Activated T-cell treated with anti-CD3 and anti-CD28 coated beads, Interleukin-2, amount 50 U/mL, for 24 hours (primary cell): ENCODE data around the gene UVSSA.
"Not testable (repeated sequence)": the region's sequence is repeated elsewhere in the genome, so short reads cannot be mapped to it uniquely, and the experiment has no call there.

Experiments
- DNase-seq: peaks from one replicate; pipeline ENCODE4 v3.0.0-alpha.2; 2020
- H3K27ac Mint-ChIP-seq: 2 replicates; pipeline ENCODE4 v1.8.0; 2020; ENCODE audit warnings: mild to moderate bottlenecking, mixed read lengths
- H3K27me3 Mint-ChIP-seq: 2 replicates; pipeline ENCODE4 v1.8.0; 2020; ENCODE audit warnings: mixed read lengths
- H3K36me3 Mint-ChIP-seq: 2 replicates; pipeline ENCODE4 v1.8.0; 2020; ENCODE audit warnings: low read depth, mixed read lengths
- H3K4me1 Mint-ChIP-seq: 2 replicates; pipeline ENCODE4 v1.8.0; 2020; ENCODE audit warnings: low read depth, mixed read lengths
- H3K4me3 Mint-ChIP-seq: 2 replicates; pipeline ENCODE4 v1.8.0; 2020; ENCODE audit warnings: mild to moderate bottlenecking, moderate library complexity, mixed read lengths
- H3K9me3 Mint-ChIP-seq: 2 replicates; pipeline ENCODE4 v1.8.0; 2020; ENCODE audit warnings: mixed read lengths

UVSSA gene

DNA sequence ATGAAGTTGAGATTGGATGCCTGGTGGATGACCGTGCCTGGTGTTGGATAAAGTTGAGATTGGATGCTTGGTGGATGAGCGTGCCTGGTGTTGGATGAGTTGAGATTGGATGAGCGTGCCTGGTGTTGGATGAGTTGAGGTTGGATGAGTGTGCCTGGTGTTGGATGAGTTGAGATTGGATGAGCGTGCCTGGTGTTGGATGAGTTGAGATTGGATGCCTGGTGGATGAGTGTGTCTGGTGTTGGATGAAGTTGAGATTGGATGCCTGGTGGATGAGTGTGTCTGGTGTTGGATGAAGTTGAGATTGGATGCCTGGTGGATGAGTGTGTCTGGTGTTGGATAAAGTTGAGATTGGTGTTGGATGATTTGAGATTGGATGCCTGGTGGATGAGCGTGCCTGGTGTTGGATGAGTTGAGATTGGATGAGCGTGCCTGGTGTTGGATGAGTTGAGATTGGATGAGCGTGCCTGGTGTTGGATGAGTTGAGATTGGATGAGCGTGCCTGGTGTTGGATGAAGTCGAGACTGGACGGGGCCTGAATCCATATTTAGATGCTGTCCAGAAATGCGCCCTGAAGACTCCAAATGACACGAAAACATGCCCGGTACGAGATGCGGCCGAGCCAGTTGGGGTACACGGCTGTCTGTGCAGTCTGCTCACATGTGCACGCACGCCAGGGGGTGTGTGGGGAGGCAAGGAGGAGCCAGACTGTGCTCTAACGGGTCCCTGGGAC is 22.4 kb upstream of the UVSSA start:
- H3K27ac Mint-ChIP-seq, H3K27me3 Mint-ChIP-seq, H3K9me3 Mint-ChIP-seq, DNase-seq, H3K4me3 Mint-ChIP-seq: not testable (repeated sequence)
- H3K36me3 Mint-ChIP-seq: peaks cover 69% of the 10 kb centered on the region
- H3K4me1 Mint-ChIP-seq: peaks cover 10% of the 10 kb centered on the region

GRCh38 chr4:1325176-1325480 is 21.9 kb upstream of the UVSSA start:
- DNase-seq: no peak
- Mint-ChIP-seq H3K4me3 (no peak overlapping the region), H3K9me3 (no peaks in the 10 kb centered on the region), H3K27me3 (no peaks in the 10 kb centered on the region), H3K4me1 (peaks cover 15% of the 10 kb centered on the region), H3K36me3 (peaks cover 66% of the 10 kb centered on the region), H3K27ac (no peak overlapping the region)

DNA sequence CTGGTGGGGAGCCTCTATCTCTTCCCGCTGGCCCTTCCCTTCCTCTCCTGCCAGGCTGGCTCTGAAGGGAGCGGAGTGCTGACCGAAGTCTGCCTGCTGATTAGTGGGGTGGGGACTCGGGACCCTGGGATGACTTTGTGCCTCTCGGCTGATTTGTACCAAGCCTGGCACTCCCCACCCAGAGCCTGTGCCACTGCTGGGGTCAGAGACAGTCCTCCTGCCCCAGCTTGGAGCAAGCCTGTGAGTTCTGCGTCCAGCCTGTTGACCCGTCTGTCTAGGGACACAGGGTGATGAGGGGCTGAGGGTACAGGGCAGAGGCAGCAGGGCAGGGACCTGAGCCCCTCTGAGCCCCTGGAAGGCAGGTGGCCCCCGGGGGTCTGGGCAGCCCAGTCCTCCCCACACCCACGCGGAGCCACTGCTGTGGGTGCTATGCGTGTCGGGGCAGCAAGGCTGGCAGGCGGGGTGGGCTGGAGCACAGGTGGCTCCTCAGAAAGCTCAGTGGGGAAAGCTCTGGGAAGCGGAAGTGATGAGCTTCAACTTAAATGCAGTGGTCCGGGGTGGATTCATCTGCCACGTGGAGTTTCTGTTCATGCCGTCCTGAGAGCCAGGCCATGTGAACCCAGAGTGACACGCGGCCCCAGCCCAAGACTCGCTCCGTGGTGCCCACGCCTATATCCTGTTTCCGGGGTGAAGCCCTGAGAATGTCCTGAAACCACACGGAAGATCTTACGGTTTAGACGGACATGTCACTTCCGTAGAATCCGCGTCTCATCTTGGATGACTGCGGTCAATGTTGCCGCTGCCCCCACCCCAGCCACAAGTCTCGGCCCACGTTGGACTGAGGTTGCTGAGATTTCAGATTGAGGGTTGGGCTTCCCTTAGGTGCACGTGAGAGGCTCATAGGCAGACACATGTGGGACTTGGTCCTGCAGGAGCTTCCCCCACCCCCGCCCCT is 21.1 kb upstream of the UVSSA start:
- Mint-ChIP-seq H3K27me3 (no peaks in the 10 kb centered on the region), H3K4me3 (no peak overlapping the region), H3K36me3 (peaks cover 63% of the 10 kb centered on the region), H3K27ac (no peak overlapping the region), H3K9me3 (no peaks in the 10 kb centered on the region), H3K4me1 (peaks cover 24% of the 10 kb centered on the region)
- DNase-seq: no peak

- H3K9me3 Mint-ChIP-seq: no peaks in the 10 kb centered on the region
- no peak for DNase-seq
- H3K27me3 Mint-ChIP-seq: no peaks in the 10 kb centered on the region
- no peak overlapping the region for H3K27ac Mint-ChIP-seq
- peaks cover 61% of the 10 kb centered on the region for H3K36me3 Mint-ChIP-seq
- H3K4me3 Mint-ChIP-seq: no peak overlapping the region
- H3K4me1 Mint-ChIP-seq: peaks cover 32% of the 10 kb centered on the region
Observed at GRCh38 chr4:1326751-1327525, 20.1 kb upstream of the UVSSA start.

DNA sequence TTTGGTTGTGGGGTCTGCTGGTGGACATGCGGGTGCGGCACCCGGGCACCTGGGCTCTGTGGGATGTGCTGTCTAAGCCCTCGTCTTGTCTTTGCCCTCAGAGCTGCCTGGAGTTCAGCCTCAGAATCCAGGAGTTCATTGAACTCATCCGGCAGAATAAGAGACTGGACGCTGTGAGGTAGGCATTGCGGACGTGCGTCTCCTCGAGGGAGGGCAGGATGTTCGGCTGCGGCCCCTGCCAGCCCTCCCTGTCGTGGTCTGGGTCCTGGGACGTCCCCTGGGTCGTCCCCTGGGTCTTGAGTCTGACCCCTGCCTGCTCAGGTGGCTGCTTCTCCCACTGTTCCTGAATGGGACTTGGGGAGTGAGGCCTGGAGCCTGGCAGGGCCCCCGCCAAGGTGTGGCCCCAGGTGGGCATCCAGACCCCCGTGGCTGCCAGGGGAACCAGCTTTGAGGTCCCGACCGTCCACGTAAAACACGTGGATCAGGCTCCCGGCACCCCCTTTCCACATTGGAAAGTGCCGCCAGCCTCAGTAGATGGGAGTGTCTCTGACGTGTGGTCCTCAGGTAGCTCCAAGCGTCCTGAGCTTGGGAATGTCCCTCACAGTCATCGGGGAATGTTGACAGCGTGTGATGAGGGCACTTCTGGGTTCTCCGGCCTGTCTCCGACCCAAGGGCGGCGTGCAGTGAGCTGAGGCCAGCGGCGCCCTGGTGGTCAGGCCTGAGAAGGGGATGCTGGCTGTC is 19.3 kb upstream of the UVSSA start:
- Mint-ChIP-seq H3K4me3 (no peak overlapping the region), H3K9me3 (no peaks in the 10 kb centered on the region), H3K27ac (no peak overlapping the region), H3K27me3 (no peaks in the 10 kb centered on the region), H3K4me1 (peaks cover 36% of the 10 kb centered on the region), H3K36me3 (peaks cover 61% of the 10 kb centered on the region)
- DNase-seq: no peak

GRCh38 chr4:1328267-1329155 is 18.5 kb upstream of the UVSSA start:
- Mint-ChIP-seq H3K9me3 (no peaks in the 10 kb centered on the region), H3K27me3 (no peaks in the 10 kb centered on the region), H3K4me1 (peaks cover 36% of the 10 kb centered on the region), H3K36me3 (peaks cover 65% of the 10 kb centered on the region), H3K27ac (no peak overlapping the region), H3K4me3 (no peak overlapping the region)
- no peak for DNase-seq

DNA sequence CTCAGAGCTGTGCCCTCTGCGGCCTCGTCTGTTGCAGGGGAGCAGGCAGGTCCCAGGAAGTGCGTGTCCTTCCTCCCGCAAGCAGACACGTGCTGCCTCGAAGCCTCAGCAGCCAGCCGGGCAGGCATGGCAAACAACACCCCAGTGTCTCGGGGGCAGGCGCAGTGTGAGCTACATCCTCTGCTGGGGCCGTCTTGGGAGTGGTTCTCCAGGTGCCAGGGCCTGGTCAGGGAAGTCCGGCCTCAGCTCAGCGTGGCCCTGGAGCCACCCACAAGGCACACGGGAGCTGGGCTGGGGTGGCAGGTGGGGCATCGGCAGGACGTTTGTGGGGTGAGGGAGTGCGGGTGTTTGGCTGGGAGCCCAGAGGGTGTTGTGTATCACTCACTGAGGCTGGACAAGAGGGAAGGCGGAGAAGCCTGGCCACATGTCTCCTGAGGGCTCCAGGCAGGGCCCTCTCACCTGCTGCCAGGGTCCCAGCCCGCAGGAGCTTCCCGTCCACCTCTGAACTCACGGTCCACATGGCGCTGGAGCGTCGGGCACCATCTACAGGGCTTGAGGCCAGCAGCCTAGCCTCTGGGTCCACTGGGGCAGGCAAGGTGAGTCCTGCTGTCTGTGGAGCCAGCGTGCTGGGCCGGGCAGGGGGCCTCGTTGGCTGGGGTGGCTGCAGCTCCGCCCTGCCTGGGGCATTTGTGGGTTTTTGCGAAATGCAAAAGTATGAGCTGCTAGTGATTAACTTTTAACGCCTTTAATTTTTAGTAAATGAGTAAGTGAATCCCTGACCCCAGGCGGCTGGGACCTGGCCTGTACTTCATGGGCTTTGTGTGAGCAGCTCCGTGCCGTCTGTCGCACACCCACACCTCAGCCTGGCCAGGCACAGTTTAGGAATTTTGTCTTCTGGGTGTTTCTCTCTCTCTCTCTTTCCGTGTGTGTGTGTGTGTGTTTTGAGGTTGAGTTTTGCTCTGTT is 17.3 kb upstream of the UVSSA start:
- no peak for DNase-seq
- Mint-ChIP-seq H3K27ac (peak overlapping the region; percentile 91), H3K4me3 (no peak overlapping the region), H3K36me3 (peaks cover 72% of the 10 kb centered on the region), H3K27me3 (no peaks in the 10 kb centered on the region), H3K4me1 (peaks cover 41% of the 10 kb centered on the region), H3K9me3 (no peaks in the 10 kb centered on the region)

DNA sequence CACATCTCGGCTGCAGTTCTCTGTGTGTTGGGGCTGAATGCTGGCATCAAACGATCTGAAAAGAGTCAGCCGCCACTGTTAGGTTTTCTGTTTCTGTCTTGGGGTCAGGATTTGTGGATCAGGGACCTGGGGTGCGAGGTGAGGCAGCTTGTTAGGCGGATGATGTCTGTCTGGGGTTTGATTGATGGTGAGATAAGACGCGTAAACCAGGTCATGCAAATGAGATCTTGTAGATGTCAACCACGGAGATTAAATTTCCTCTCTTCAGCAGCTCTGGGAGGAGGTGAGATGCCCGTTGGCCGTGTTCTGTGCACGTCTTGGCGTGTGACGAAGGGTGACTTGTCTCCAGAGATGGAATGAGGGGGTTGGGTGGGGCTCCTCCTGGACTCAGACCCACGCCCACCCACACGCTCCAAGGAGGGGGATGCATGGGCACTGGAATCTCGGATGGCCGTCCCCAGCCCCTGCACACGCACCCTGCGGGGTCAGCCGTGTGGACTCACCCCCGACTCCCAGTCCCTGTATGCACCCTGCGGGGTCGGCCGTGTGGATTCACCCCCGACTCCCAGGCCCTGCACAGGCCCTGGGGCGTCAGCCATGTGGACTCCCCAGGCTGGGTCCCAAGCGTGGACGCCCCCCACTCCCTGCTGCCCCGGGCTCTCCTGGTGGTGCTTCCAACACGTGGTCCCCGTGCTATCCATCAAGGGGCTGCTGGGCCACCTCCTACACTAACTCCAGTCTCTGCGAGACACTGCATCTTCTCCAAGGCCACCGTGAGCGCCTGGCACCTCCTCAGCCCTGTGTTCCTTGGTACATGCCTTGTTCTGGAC is 16.0 kb upstream of the UVSSA start:
- Mint-ChIP-seq H3K4me1 (peaks cover 48% of the 10 kb centered on the region), H3K27me3 (no peaks in the 10 kb centered on the region), H3K36me3 (peaks cover 75% of the 10 kb centered on the region), H3K4me3 (peak overlapping the region; percentile 40), H3K27ac (peak overlapping the region; percentile 91), H3K9me3 (peaks cover 3% of the 10 kb centered on the region)
- peak; percentile 73 for DNase-seq

DNA sequence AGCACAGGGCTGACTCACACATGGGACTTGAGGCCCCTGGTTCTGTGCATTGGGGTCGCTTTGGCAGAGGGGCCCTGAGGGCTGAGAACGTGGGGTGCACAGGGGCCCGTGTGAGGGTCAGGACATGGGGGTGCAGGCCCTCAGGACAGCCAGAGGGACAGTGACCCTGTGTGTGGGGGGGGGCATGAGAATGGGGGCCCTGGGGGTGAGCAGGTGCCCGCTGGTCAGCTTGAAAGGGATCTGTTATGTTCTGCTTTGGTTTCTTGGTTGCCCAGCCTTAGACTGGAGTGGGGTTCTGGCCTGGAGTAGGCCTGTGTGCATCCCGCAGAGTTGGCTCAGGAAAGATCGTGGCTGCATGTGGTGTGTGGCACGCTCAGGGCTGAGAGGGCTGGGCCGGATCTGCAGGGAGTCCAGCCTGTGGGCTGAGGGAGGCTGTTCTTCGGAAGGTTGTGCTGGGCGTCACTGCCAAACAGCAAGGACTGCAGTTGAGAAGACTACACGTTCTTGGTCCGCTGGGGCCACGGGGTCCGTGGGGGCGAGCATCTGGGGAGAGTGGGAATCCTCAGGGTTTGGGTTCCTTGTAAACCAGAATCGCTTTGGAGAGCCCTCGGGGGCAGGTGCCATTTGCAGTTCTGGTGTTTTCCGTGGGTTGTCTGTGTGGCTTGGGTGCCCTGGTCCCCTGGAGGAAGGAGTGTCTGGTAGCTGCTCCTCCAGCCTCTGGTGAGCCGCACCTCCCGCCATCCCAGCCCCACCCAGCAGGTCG is 15.2 kb upstream of the UVSSA start:
- H3K4me3 Mint-ChIP-seq: no peak overlapping the region
- H3K9me3 Mint-ChIP-seq: peaks cover 3% of the 10 kb centered on the region
- DNase-seq: no peak
- no peaks in the 10 kb centered on the region for H3K27me3 Mint-ChIP-seq
- peaks cover 75% of the 10 kb centered on the region for H3K36me3 Mint-ChIP-seq
- peaks cover 54% of the 10 kb centered on the region for H3K4me1 Mint-ChIP-seq
- peak overlapping the region; percentile 73 for H3K27ac Mint-ChIP-seq

DNA sequence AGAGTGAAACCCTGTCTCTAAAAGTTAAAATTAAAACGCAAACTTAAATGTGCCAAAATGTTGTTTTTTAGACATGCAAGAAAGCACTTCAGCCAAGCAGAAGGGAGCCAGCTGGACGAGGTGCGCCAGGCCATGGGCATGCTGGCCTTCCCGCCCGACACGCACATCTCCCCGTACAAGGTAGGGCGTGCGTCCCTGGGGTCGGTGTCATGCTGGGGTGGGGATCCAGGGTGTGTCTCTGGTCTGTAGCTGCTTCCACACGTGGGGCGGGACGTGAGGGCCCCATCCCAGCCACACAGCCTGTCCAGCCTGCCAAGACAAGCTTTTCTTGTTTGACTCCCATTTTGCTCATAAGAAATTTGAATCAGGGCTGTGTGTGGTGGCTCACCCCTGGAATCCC is 14.3 kb upstream of the UVSSA start:
- H3K27ac Mint-ChIP-seq: no peak overlapping the region
- H3K4me3 Mint-ChIP-seq: no peak overlapping the region
- peaks cover 75% of the 10 kb centered on the region for H3K36me3 Mint-ChIP-seq
- no peak for DNase-seq
- H3K9me3 Mint-ChIP-seq: peaks cover 3% of the 10 kb centered on the region
- peaks cover 63% of the 10 kb centered on the region for H3K4me1 Mint-ChIP-seq
- no peaks in the 10 kb centered on the region for H3K27me3 Mint-ChIP-seq

DNA sequence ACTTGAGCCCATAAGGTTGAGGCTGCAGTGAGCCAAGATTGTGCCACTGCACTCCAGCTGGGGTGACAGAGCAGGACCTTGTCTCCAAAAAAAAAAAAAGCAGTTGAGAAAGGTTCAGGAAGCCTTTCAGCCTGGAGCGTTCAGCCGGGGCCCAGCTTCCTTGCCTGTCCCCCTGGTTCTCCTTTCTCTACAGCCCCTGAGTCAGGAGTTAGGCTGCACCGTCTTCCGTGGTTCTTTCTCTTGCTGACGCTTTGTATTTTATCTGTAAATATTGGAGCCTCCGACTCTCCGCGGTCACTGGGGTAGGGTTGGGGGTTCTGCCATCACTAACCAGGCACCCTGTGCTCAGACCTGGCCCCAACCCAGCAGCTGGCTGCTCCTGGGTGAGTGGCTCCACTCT is 13.8 kb upstream of the UVSSA start:
- H3K27me3 Mint-ChIP-seq: no peaks in the 10 kb centered on the region
- H3K27ac Mint-ChIP-seq: no peak overlapping the region
- no peak overlapping the region for H3K4me3 Mint-ChIP-seq
- peaks cover 3% of the 10 kb centered on the region for H3K9me3 Mint-ChIP-seq
- no peak for DNase-seq
- peaks cover 76% of the 10 kb centered on the region for H3K36me3 Mint-ChIP-seq
- H3K4me1 Mint-ChIP-seq: peaks cover 67% of the 10 kb centered on the region
